Activated effector memory CD4-positive, alpha-beta T cell treated with anti-CD3 and anti-CD28 coated beads, Interleukin-2, amount 50 U/mL, for 16 hours (primary cell): ENCODE measurements around the gene LMF1.
A peak's percentile ranks its signal among the peaks of the same experiment; 100 is the strongest.
"Not testable (repeated sequence)": the region's sequence is repeated elsewhere in the genome, so short reads cannot be mapped to it uniquely, and the experiment has no call there.

ENCODE experiments used
- DNase-seq: peaks from one replicate; pipeline ENCODE4 v3.0.0-alpha.2; 2020

Gene LMF1

GRCh38 chr16:969508-970385, 1.0 kb downstream of the LMF1 start:
- no peak for DNase-seq

DNA sequence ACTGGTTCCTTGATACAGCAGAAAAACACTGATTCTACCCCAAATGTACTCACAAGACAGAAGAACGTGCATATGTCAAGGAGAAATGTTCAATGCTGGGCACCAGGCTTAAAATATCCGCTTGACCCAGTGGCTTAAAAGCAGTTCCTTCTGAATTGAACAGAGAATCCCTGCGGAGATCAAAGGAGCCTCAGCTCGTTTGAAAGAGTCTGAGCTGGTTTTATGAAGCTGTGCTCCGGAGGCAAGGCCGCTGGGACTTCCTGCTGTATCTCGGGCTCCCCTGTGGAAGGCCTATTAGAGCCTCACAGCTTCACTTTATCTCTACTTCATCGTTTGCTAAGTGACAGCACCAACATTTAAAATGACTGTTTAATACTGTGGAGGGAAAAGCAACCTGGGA, 2.2 kb downstream of the LMF1 start:
- DNase-seq, result no peak

DNA sequence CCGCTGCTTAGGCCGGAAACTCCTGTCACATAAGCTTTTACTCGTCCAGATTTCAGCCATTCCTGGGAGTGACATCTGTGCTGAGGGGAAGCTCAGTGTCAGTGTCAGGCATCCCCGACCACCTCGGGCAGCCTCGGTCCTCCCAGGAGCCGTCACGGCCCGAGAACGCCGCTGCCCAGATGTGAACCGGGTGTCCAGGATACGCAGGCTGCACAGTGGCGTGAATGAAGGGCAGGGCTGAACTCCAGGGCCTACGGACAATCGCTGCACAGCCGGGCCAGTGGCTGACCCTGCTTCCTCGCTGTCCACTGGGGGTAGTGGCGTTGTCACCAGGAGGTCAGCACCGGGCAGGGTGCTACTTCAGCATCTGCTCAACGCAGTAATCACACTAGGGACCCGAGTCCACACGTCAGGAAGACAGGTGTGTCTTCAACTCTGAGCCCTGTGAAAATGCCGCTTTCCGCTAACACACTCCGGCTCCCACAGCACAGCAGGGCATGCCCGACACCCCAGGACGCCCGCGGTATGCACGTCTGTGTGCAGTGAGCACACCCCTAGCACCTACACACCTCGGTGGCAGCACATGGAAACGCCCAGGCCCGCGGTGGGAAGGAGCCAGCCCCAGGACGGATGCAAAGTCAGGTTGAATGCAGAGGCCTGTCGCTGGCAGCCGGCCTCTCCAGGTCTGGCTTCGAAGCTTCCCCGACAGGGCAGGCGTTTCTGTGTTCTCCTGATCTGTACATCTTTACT, 3.1 kb downstream of the LMF1 start:
- DNase-seq, result no peak

DNA sequence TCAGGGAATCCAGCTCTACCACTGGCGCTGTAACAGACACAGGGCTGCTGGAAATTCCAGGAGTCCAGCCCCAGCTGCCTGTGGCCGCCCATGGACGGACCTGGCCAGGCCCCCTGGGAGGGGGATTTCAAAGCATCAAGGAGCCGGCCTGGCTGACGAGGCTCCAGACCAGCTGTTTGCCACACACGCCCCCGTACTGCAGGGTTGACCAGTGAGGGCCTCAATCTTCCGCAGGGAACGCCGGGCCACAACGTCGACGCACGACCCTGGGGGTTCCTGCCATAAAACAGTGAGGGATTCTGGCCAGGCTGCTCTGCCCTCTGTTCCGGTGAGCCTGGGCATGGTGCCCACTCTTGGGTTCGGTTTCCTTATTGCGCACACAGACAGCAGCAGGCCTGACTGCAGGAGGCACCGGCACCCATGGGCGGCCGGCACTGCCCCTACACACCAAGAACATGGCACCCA, 3.7 kb downstream of the LMF1 start:
- DNase-seq, result no peak

GRCh38 chr16:966505-966904, 4.3 kb downstream of the LMF1 start:
- no peak for DNase-seq

- DNase-seq, result no peak
These were observed 4.7 kb downstream of the LMF1 start for GRCh38 chr16:966035-966434.

- no peak for DNase-seq
These were observed 5.3 kb downstream of the LMF1 start for GRCh38 chr16:965487-965886.

- DNase-seq, result no peak
These were observed 5.8 kb downstream of the LMF1 start for GRCh38 chr16:965036-965395.

GRCh38 chr16:964356-965035, 6.3 kb downstream of the LMF1 start:
- DNase-seq, result peak; percentile 91

DNA sequence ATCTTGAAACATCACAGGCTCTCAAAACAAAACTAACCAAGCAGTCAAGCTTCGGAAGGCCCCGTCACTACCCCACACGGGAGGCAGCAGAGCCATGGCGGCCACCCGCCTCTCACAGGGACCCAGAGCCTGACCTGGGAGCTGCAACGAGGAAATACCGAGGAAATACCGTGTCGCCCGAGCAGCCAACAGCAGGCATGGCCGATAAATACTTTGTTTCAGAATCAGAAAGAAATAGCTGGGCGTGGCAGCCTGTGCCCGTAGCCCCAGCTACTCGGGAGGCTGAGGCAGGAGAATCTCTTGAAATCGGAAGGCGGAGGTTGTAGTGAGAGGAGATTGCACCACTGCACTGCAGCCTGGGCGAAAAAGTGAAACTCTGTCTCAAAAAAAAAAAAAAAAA, 6.9 kb downstream of the LMF1 start:
- DNase-seq, result no peak

DNA sequence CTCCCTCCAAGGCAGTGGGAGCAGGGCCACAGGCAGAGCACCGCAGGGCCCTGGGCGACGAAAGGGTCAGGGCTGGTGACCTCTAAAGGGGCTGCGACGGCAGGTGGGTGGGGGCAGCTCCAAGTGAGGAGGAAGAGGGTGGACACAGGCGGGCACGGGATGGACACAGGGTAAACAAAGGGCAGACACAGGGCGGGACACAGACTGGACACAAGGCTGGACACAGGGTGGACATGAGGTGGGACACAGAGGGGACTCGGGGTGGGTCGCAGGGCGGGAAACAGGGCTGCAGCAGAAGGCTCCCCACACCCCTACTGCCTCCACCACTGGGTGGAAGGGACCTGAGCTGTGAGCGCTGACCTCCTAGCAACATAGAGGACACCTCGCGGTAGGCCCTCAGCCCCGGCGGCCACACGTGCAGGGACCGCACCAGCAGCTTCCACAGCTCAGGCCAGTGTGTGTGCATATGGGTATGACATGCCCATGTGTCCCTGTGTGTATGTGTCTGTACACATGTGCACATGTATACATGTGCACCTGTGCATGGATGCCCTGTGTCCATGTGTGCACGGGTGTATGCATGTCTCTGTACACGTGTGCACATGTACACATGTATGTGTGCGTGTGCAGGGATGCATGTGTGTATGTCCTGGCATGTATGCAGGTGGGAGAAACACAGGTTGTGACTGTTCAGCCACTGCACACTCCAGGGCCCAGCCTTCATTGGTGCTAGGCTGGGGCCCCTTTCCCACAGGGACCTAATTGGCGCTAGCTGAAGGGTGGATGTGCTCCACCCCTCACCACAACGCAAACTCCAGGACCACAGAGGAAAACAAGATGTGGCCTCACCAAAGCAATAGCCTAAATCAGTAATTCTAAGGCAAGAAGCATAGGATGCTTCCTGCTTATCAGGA, 7.6 kb downstream of the LMF1 start:
- no peak for DNase-seq

GRCh38 chr16:962366-962765, 8.4 kb downstream of the LMF1 start:
- no peak for DNase-seq

DNA sequence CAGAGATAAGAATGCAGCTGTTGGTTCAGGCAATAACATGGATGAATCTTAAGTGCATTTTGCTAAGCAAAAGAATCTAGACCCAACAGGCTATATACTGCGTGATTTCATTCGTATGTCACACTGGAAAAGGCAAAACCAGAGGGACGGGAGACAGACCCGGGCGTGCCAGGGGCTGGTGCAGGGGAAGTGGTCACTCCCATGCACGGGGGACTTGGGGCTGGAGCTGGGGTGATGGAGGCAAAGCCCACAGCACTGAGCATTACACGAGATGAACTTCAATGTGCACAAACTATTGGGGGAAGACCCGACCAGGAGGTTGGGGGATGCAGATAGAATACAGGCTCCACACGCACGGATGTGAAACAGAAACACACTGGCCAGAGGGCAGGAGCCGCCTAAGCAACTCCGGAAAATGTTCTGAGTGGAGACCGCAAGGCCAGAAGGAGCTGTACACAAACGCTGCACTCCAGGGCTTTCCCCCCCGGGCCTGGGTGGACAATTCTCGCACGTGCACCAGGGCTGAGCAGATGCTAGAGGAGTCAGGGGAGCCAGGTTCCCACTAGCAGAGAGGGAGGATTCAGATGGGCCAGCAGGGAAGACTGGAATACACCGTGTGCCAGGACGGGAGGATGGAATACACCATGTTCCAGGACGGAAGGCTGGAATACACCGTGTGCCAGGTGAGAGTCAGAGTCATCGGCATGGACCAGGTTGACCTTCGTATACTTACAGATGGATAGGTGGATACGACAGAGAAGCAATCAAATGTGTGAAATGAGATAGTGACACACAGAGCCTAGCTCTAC, 11.3 kb downstream of the LMF1 start:
- no peak for DNase-seq

- DNase-seq, result not testable (repeated sequence)
These were observed 15.0 kb downstream of the LMF1 start for GRCh38 chr16:955766-956165.

DNA sequence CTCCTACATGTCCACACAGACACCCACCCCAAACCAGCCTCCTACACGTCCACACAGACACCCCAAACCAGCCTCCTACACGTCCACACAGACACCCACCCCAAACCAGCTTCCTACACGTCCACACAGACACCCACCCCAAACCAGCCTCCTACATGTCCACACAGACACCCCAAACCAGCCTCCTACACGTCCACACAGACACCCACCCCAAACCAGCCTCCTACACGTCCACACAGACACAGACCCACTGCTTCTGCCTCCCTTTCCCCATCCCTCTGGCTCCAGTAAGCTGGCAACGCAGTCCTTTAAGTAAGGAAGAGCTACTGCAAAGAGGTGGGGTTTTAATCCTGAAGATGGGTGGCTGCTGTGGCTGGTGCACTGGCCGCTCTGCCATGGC, 17.0 kb downstream of the LMF1 start:
- not testable (repeated sequence) for DNase-seq

GRCh38 chr16:952321-952720, 18.5 kb downstream of the LMF1 start:
- DNase-seq, result no peak

DNA sequence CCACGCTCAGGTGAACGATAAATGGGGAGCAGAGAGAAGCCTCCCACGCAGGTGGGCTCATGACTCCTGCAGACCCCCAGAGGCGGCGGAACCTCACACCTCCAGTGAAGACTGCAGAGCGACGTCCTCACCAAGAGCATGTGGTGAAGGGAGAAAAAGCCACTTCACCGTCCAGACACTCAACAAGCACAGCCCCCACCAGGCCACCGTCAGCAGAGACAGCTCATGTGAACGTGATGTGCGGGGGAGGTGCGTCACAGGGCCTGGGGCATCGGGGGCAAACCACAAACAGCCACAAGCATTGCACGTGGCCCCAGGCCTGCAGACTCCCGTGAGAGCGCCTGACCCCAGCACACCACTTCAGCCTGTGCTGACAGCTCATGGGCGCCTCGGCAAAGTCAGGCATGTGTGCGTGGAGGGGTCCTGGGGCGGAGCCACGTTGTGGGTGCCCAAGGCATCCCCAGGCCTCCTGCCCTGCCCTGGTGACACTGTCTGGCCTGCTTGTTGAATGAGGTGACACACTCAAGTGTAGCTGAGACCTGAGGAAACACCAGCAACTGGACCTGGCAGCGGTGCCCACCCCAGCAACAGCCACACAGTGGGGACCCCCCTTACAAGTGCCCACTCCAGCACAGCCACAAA, 19.0 kb downstream of the LMF1 start:
- no peak for DNase-seq

DNA sequence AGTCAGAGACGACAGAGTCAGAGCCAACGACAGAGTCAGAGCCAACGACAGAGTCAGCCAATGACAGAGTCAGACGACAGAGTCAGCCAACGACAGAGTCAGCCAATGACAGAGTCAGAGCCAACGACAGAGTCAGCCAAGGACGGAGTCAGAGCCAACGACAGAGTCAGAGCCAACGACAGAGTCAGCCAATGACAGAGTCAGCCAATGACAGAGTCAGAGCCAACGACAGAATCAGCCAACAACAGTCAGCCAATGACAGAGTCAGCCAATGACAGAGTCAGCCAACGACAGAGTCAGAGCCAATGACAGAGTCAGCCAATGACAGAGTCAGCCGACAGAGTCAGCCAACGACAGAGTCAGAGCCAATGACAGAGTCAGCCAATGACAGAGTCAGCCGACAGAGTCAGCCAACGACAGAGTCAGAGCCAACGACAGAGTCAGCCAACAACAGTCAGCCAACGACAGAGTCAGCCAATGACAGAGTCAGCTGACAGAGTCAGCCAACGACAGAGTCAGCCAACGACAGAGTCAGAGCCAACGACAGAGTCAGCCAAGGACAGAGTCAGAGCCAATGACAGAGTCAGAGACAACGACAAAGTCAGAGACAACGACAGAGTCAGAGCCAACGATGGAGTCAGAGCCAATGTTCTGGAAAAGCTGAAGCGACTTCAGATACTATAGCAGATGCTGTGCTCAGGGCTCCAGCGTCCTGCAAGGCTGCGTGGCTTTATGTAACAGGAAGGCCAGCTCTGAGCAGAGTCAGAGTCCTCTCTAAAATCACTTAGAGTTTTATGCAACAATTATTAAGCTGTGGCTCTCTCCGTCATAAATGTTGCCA, 19.8 kb downstream of the LMF1 start:
- not testable (repeated sequence) for DNase-seq

DNA sequence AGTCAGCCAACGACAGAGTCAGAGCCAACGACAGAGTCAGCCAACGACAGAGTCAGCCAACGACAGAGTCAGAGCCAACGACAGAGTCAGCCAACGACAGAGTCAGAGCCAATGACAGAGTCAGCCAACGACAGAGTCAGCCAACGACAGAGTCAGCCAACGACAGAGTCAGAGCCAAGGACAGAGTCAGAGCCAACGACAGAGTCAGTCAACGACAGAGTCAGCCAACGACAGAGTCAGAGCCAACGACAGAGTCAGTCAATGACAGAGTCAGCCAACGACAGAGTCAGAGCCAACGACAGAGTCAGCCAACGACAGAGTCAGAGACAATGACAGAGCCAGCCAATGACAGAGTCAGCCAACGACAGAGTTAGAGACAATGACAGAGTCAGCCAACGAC, 22.0 kb downstream of the LMF1 start:
- DNase-seq, result not testable (repeated sequence)

DNA sequence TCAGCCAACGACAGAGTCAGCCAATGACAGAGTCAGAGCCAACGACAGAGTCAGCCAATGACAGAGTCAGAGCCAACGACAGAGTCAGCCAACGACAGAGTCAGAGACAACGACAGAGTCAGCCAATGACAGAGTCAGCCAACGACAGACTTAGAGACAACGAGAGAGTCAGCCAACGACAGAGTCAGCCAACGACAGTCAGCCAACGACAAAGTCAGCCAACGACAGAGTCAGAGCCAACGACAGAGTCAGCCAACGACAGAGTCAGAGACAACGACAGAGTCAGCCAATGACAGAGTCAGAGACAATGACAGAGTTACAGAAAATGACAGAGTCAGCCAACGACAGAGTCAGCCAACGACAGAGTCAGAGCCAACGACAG, 22.9 kb downstream of the LMF1 start:
- not testable (repeated sequence) for DNase-seq
